Activated naive CD8-positive, alpha-beta T cell treated with anti-CD3 and anti-CD28 coated beads, Interleukin-2, amount 50 U/mL, for 16 hours (primary cell): ENCODE data around the gene RFTN1.

Source experiments
- DNase-seq: peaks from one replicate; pipeline ENCODE4 v3.0.0-alpha.2; 2020; ENCODE audit warnings: low read depth, low spot score

Gene RFTN1

DNA sequence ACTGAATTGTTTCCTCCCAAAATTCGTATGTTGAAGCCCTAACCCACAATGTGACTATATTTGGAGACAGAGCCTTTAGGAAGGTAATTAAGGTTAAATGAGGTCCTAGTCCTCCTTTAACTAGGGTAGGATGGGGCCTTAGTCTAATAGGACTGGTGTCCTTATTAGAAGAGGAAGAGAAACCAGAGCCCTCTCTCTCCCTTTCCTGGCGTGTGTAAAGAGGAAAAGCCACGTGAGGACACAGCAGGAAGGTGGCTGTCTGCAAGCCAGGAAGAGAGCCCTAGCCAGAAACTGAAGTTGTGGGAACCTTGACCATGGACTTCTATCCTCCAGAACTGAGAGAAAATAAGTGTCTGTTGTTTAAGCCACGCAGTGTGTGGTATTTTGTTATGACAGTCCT lies 154.2 kb downstream of the RFTN1 start:
- DNase-seq = no peak

DNA sequence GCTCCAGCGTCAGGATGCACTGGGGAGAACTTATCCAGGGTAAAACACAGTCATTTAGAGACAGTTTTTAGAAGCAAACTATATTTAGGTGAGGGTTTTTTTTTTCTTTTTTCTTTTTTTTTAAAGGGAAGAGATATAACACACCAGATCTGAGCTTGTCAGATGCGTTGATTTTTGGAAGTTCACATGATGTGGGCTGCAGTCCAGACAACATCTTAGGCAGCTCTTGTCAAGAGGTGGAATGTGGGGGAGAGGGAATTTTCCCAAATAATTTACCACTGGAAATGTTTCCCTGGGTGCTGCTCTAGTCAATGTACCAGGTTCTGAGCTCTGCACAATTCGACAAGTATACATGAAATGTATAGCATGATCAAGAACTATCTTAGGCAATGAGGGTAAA lies 155.2 kb downstream of the RFTN1 start:
- DNase-seq = no peak

- DNase-seq = no peak
Measured at GRCh38 chr3:16357186-16358121, 156.0 kb downstream of the RFTN1 start.

GRCh38 chr3:16355828-16356227 lies 157.7 kb downstream of the RFTN1 start:
- no peak for DNase-seq

DNA sequence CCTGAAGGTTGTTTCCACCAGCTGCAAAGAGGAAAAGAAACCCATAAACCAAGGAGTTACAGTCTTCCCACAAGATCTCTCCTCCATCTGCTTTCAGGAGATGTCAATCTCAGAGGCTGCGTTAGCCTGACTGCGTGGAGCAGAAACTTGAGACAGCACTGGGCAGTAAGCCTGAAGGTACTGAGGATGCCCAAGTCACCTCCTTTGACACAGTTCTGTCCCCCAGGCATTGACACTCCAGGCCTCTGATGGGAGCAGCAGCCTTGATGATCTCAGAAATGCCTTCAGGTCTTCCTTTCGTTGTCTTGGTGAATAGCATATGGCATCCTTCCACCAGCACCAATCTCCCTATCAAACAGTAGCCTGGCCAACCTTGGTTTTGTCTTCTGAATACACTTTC lies 159.2 kb downstream of the RFTN1 start:
- DNase-seq = no peak

DNA sequence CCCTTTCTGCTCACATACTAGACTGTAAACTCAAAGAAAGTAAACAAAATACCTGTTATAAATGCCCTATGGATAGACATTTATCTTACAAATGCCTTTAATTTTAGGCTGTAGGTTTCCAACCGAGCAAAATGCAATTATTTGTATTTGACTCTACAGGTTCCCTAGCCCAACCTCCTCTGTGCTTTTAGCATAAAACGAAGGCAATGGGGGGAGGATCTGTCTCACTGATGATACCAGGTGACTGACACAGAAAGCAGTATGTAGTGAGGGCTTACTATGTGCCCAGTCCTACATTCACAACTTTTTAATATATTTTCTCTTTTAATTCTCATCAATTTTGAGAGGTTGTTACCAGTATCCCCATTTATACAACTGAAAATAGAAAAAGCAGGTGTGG lies 161.1 kb downstream of the RFTN1 start:
- DNase-seq = no peak

GRCh38 chr3:16350597-16351318 lies 162.7 kb downstream of the RFTN1 start:
- no peak for DNase-seq

DNA sequence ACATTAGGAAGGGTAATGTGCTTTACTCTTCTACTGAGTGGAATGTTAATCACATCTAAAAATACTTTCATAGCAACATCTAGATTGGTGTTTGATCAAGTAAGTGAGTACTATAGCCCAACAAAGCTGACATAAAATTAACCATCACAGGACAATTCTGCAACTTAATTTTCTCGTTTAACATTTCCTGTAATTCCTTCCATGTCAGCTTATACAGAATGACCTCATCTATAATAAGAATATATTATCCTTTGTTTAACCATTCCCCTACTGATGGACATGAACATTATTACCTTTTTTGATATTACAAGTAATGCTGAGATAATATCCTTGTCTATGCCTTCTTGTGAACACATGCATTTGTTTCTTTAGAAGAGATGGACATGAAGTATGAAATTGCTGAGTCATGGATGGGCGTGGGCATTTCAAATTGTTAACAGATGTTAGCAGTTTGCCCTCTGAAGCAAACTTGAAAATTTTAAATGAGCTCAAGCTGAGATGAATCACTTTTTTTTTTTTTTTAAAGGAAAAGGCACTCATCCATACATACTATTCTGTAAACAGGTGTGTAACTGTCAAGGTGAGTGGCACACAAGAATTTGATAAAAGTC lies 163.4 kb downstream of the RFTN1 start:
- no peak for DNase-seq

- DNase-seq = no peak
Measured at GRCh38 chr3:16347548-16347947, 166.0 kb downstream of the RFTN1 start.

DNA sequence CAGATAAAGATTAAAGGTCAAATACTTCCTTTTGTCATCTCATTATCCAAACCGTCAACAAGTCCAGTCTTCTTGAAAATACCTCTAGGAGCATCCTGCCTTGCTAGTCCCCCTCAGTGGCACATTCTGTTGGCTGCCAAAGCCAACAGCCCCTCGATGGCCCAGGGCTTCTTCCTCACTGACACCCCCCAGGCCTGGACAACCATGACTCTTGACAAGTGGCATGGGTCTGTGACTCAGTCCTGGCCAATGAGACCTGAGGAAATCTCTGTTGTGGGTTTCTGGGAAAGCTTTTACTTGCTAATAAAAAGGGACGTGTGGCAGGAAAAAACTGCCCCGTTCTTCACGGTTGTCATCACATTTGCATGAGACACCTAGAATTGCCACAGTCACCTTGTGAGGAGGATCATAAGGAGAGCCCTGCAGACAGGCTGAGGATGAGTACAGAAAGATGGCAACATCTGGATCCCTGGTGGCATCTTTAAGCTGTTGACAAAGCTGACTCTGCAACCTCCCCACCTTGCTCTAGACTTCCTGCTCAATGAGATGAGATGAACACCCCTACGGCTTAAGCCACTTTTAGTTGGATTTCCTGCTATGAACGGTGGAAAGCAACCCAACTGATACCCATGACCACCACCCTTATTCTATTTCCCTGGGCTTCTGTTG lies 167.0 kb downstream of the RFTN1 start:
- no peak for DNase-seq

GRCh38 chr3:16343101-16343500 lies 170.4 kb downstream of the RFTN1 start:
- DNase-seq = no peak

DNA sequence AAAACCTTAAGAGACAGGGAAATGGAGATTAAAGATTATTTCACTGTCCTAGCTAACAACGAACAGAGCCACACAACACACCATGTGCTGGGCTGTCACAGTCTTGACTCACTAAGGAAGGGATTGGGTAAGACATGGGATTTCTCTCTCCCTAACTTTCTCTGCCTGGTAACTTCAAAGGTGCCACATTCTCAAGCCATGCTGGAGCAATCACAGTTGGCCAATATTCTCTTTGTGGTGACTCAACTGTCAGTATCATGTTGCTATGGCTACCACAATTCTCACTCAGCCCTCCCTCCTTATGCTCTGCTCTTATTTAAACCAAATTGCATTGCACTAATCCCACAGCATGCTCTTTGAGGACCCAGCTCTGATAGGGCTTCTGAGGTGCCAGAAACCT lies 174.5 kb downstream of the RFTN1 start:
- DNase-seq = no peak

- DNase-seq = no peak
Measured at GRCh38 chr3:16337856-16338540, 175.5 kb downstream of the RFTN1 start.

- DNase-seq = no peak
Measured at GRCh38 chr3:16336825-16337224, 176.7 kb downstream of the RFTN1 start.

DNA sequence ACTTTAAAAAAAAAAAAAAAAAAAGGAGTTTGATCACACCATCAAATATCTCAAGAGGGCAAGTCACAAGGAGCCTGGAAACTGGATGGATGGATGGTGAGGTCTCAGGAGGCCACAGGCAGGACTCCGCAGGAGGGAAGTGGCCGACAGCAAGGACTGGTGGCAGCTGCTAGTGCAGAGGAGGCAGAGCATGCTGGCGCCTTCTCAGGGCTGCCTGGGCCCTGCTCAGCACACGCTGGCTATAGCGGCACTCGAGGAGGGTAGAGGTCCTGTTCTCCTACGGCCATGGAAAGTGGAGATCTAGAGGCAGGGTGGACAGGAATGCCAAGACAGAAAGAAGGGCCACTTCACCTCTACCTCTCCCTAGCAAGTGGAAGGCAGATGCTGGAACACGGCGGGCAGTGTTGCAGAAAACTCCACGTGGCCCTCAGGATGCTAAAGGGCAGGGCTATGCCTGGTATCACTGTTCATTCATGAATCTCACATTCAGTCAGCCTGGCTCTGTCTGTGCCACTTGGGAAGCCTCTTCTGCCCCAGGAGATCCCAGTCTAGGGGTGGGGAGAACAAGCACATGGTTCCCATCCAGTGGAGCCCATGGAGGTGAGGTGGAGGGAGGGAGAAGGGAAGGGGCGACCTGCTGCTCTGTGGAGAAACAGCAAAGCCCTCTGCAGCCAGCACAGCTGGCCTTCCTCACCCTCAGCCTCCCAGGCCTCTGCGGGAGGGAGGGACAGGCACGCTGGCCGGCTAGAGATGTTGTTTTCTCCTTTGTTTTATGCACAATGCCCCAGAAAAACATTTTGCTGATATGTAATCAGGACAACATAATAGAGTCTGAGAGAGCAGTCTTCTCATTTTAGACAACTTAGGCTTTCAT lies 177.5 kb downstream of the RFTN1 start:
- no peak for DNase-seq

DNA sequence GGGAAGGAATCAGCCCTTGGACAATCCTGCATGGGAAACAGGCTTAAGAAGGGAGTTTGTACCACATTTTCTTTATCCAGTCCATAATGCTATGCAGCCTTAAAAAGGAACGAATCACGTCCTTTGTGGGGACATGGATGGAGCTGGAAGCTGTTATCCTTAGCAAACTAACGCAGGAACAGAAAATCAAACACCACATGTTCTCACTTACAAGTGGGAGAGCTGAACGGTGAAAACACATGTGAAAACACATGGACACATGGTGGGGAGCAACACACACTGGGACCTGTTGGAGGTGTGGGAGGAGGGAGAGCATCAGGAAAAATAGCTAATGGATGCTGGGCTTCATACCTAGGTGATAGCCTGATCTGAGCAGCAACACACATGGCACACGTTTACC lies 178.2 kb downstream of the RFTN1 start:
- no peak for DNase-seq

DNA sequence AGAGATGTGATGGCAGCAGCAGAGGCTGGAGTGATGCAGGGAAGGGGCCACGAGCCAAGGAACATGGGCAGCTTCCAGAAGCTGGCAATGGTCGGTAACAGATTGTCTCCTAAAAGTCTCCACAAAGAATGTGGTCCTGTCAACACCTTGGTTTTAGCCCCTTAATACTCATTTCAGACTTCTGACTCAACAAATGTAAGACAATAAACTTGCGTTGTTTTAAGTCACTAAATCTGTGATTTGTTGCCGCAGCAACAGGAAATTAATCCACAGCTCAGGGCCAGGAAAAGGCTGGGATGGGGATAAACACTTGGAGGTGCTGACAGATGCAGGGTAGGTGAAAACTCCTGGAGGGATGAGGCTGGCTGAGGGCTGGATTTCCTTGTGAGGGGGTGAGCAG lies 178.6 kb downstream of the RFTN1 start:
- DNase-seq = no peak

- DNase-seq = no peak
Measured at GRCh38 chr3:16332904-16333426, 180.5 kb downstream of the RFTN1 start.

DNA sequence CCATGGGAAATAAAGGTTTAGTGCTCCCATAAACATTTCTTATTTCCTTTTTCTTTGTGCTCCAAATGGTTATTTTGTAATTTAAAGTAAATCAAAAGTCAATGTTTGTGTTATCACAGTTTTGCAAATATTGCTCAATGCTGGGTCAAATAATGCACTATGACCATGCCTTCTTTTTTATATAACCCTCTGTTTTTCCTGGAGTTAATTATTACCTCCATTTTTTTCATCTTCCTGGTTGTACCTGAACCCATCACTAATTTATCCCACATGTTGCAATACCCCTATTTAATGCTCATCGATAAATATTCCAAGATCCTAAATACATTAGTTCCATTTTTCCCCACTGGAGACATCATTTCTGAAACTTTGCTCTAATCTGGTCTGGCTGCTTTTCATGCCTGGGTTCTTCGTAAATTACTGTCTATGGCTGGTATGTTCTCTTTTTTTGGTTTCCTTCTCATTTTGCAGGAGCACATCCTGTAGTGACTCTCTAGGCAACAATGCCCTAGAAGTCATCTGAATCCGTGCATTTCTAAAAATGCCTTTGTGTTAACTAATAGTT lies 182.1 kb downstream of the RFTN1 start:
- DNase-seq = no peak

GRCh38 chr3:16330351-16330750 lies 183.1 kb downstream of the RFTN1 start:
- DNase-seq = no peak
